ENCODE results near the gene CRB2.

Gene CRB2

GRCh38 chr9:123361731-123362510 lies 5.9 kb downstream of the CRB2 start:
- no peak for DNase-seq

GRCh38 chr9:123362856-123363255 lies 6.9 kb downstream of the CRB2 start:
- DNase-seq: no peak

GRCh38 chr9:123364241-123364824 lies 8.3 kb downstream of the CRB2 start:
- peak in 37 of 51 donors; percentile 23 to 90 (median 69) for DNase-seq

- DNase-seq: no peak
Measured at GRCh38 chr9:123365287-123365880, 9.4 kb downstream of the CRB2 start.

GRCh38 chr9:123365881-123366528 lies 10.0 kb downstream of the CRB2 start:
- no peak for DNase-seq

GRCh38 chr9:123368023-123368422 lies 12.0 kb downstream of the CRB2 start:
- DNase-seq: no peak

GRCh38 chr9:123368536-123369153 lies 12.6 kb downstream of the CRB2 start:
- DNase-seq: peak in 32 of 51 donors; percentile 21 to 85 (median 65)

GRCh38 chr9:123369296-123369695 lies 13.3 kb downstream of the CRB2 start:
- DNase-seq: no peak

- DNase-seq: no peak
Measured at GRCh38 chr9:123370108-123370507, 14.1 kb downstream of the CRB2 start.

GRCh38 chr9:123370526-123371227 lies 14.7 kb downstream of the CRB2 start:
- no peak for DNase-seq

GRCh38 chr9:123371228-123371584 lies 15.2 kb downstream of the CRB2 start:
- DNase-seq: no peak

- no peak for DNase-seq
Measured at GRCh38 chr9:123371805-123372590, 16.0 kb downstream of the CRB2 start.

GRCh38 chr9:123372766-123373446 lies 16.9 kb downstream of the CRB2 start:
- DNase-seq: peak in 1 of 51 donors; percentile 32

GRCh38 chr9:123373447-123373923 lies 17.5 kb downstream of the CRB2 start:
- peak in 1 of 51 donors; percentile 48 for DNase-seq

GRCh38 chr9:123373946-123374345 lies 17.9 kb downstream of the CRB2 start:
- peak in 14 of 51 donors; percentile 13 to 58 (median 38) for DNase-seq

- no peak for DNase-seq
Measured at GRCh38 chr9:123375469-123376132, 19.6 kb downstream of the CRB2 start.

- no peak for DNase-seq
Measured at GRCh38 chr9:123376218-123377071, 20.4 kb downstream of the CRB2 start.

Data from hypothalamus (tissue), 51 donors.